Measurements from ENCODE around the gene LRMDA. TPM values are rescaled to one million over a fixed set of nuclear protein-coding genes. Genes with fewer than 3 reads are reported as not detected.

Gene LRMDA
- total RNA-seq, 2 donors from 2014 or later = 12.2 to 25.4 TPM

- no peak for TF ChIP-seq POLR2A (IDR thresholded peaks at IDR 0.05)
- TF ChIP-seq CTCF (IDR thresholded peaks at IDR 0.05) = no peak
- Histone ChIP-seq H3K27ac (no peak overlapping the region), H3K9me3 (no peaks in the 10 kb centered on the region), H3K4me1 (peaks cover 18% of the 10 kb centered on the region), H3K4me3 (no peak overlapping the region), H3K27me3 (no peaks in the 10 kb centered on the region), H3K36me3 (replicated peaks in 1 of 2; ENCODE audit: insufficient read depth in 1 of 2, low read depth in 2 of 2) (no peaks in the 10 kb centered on the region)
- DNase-seq = no peak
- WGBS, 2 donors = 80 to 94% methylated on average over 3 of the region's 3 CpGs
- no peak for ATAC-seq
- intact Hi-C loops (cut with DNase I) = no loop called here
These were observed 233.5 kb downstream of the LRMDA start for GRCh38 chr10:75664968-75665367.

DNA sequence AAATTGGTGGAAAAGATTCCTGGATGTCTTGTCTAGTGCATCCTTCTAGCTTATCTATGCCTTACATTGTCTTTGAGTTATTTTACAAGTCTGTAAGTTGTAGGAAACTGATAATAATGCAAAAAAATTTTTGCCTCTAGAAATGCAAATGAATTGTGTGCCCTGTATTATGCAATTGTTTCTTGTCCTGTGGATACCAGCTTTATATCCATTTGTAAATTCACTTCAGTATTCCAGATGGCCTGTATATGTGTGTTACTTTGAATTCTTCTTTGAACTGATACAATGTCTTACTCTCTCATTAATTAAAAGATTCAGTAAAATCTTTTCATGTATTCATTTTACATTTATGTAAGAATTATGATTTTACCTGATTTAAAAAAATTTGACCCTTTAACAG is 234.3 kb downstream of the LRMDA start:
- no peak overlapping the region for H3K4me3 ChIP-seq
- peaks cover 17% of the 10 kb centered on the region for H3K4me1 ChIP-seq
- intact Hi-C loops (cut with DNase I) = no loop called here
- no peaks in the 10 kb centered on the region for H3K9me3 ChIP-seq
- no peaks in the 10 kb centered on the region for H3K36me3 ChIP-seq (replicated peaks in 1 of 2; ENCODE audit: insufficient read depth in 1 of 2, low read depth in 2 of 2)
- TF ChIP-seq CTCF (IDR thresholded peaks at IDR 0.05) = no peak
- no peak for TF ChIP-seq POLR2A (IDR thresholded peaks at IDR 0.05)
- DNase-seq (no peak), ATAC-seq (no peak)
- no peaks in the 10 kb centered on the region for H3K27me3 ChIP-seq
- no peak overlapping the region for H3K27ac ChIP-seq

- no peak for DNase-seq
- Histone ChIP-seq H3K9me3 (no peaks in the 10 kb centered on the region), H3K27me3 (no peaks in the 10 kb centered on the region), H3K4me3 (no peak overlapping the region), H3K27ac (no peak overlapping the region), H3K4me1 (no peaks in the 10 kb centered on the region), H3K36me3 (replicated peaks in 1 of 2; ENCODE audit: insufficient read depth in 1 of 2, low read depth in 2 of 2) (no peaks in the 10 kb centered on the region)
- 75 to 86% methylated on average over 3 to 4 of the region's 4 CpGs for WGBS, 2 donors
- intact Hi-C loops (cut with DNase I) = no loop called here
- no peak for ATAC-seq
- no peak for TF ChIP-seq POLR2A (IDR thresholded peaks at IDR 0.05)
These were observed 240.8 kb downstream of the LRMDA start for GRCh38 chr10:75672111-75672671.

- 79 to 92% methylated on average over 4 of the region's 4 CpGs for WGBS, 2 donors
- intact Hi-C loops (cut with DNase I) = no loop called here
- Histone ChIP-seq H3K27me3 (no peaks in the 10 kb centered on the region), H3K9me3 (no peaks in the 10 kb centered on the region), H3K36me3 (replicated peaks in 1 of 2; ENCODE audit: insufficient read depth in 1 of 2, low read depth in 2 of 2) (no peaks in the 10 kb centered on the region), H3K27ac (no peak overlapping the region), H3K4me1 (no peaks in the 10 kb centered on the region), H3K4me3 (no peak overlapping the region)
- ATAC-seq (no peak), DNase-seq (no peak)
- TF ChIP-seq POLR2A (IDR thresholded peaks at IDR 0.05) (no peak), CTCF (IDR thresholded peaks at IDR 0.05) (no peak)
These were observed 241.4 kb downstream of the LRMDA start for GRCh38 chr10:75672842-75673241.

DNA sequence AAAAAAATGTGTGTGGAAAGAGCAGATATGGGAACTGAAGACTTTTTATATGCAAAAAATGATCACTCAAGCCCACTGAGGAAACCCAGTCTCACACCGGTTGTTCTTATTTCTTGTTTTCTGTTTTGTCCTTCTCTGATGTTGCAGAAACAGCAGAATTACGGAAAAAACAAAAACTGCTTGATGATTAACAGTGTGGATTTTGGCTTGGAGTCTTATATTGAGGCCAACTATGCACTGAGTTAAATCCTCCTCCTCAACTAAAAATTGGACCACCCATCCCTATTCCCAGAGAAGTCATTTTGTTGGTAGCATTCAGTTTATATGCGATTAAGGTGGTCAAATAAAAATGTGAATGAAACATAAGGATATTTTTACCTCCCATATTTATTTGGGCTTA is 246.1 kb downstream of the LRMDA start:
- H3K4me3 ChIP-seq = no peak overlapping the region
- TF ChIP-seq CTCF (IDR thresholded peaks at IDR 0.05) = no peak
- no peak for TF ChIP-seq POLR2A (IDR thresholded peaks at IDR 0.05)
- H3K27ac ChIP-seq = no peak overlapping the region
- no peaks in the 10 kb centered on the region for H3K9me3 ChIP-seq
- H3K36me3 ChIP-seq (replicated peaks in 1 of 2; ENCODE audit: insufficient read depth in 1 of 2, low read depth in 2 of 2) = no peaks in the 10 kb centered on the region
- ATAC-seq = no peak
- DNase-seq = no peak
- H3K27me3 ChIP-seq = no peaks in the 10 kb centered on the region
- H3K4me1 ChIP-seq = no peaks in the 10 kb centered on the region
- intact Hi-C loops (cut with DNase I) = no loop called here
- 87 to 88% methylated on average over 3 of the region's 3 CpGs for WGBS, 2 donors

Data from body of pancreas (tissue), 4 donors.